D721Med (cell line): ENCODE results near the gene DDX47.
"Not testable (repeated sequence)": the region's sequence is repeated elsewhere in the genome, so short reads cannot be mapped to it uniquely, and the experiment has no call there.

Experiments used
- DNase-seq: peaks from one replicate; pipeline ENCODE4 v3.0.0; 2011; ENCODE audit warnings: low spot score; ENCODE audit not compliant: insufficient read length
- FAIRE-seq: peaks from 2 replicates; lab custom pipeline; 2011; peaks lifted over from hg19 to GRCh38; lab: Jason Lieb, UNC
- CTCF ChIP-seq: IDR thresholded peaks from 2 replicates; pipeline ENCODE4 v1.5.1; 2012; ENCODE audit warnings: mild to moderate bottlenecking, control low read depth; ENCODE audit not compliant: insufficient read depth; ENCODE audit errors: missing control alignments

The DDX47 gene

GRCh38 chr12:12796928-12797793 is 16.0 kb upstream of the DDX47 start:
- no peak for DNase-seq
- TF ChIP-seq CTCF, result no peak
- no peak for FAIRE-seq

GRCh38 chr12:12797794-12798152 is 15.4 kb upstream of the DDX47 start:
- FAIRE-seq (no peak), DNase-seq (no peak)
- no peak for TF ChIP-seq CTCF

GRCh38 chr12:12798480-12798879 is 14.7 kb upstream of the DDX47 start:
- FAIRE-seq, result no peak

GRCh38 chr12:12799163-12799920 is 13.8 kb upstream of the DDX47 start:
- no peak for FAIRE-seq
- no peak for DNase-seq
- no peak for TF ChIP-seq CTCF

More at GRCh38 chr12:12798480-12798879, 14.7 kb upstream of the DDX47 start:
- TF ChIP-seq CTCF, result no peak
- no peak for DNase-seq

- FAIRE-seq (no peak), DNase-seq (no peak)
- TF ChIP-seq CTCF, result no peak
Observed at GRCh38 chr12:12800406-12801180, 12.6 kb upstream of the DDX47 start.

GRCh38 chr12:12801656-12802055 is 11.5 kb upstream of the DDX47 start:
- not testable (repeated sequence) for DNase-seq, FAIRE-seq

- DNase-seq, result no peak
- no peak for FAIRE-seq
- no peak for TF ChIP-seq CTCF
Observed at GRCh38 chr12:12803186-12803585, 10.0 kb upstream of the DDX47 start.
